DOHH2 (cell line): Measurements from ENCODE around the gene TMEM182.

Experiments used
- H3F3A ChIP-seq: fragments of 200-600 bp; sonication (generic), shearing (Covaris generic); 2 replicates; pipeline ENCODE4 v1.6.0; 2016; ENCODE audit warnings: antibody characterized with exemption, mild to moderate bottlenecking; ENCODE audit not compliant: control insufficient read depth, insufficient read depth
- H3K27ac ChIP-seq: fragments of 200-600 bp; sonication (generic); 2 replicates; pipeline ENCODE4 v1.5.1; 2014; ENCODE audit warnings: low read depth, mild to moderate bottlenecking, low read length, moderate library complexity
- H3K27me3 ChIP-seq: fragments of 200-600 bp; sonication (generic); 2 replicates; pipeline ENCODE4 v1.6.1; 2014; ENCODE audit warnings: mild to moderate bottlenecking, low read length, mixed read lengths; ENCODE audit not compliant: control insufficient read depth
- H3K36me3 ChIP-seq: fragments of 200-600 bp; sonication (generic); 2 replicates; pipeline ENCODE4 v1.6.1; 2014; ENCODE audit warnings: mild to moderate bottlenecking, low read length, moderate library complexity, mixed read lengths; ENCODE audit not compliant: control insufficient read depth
- H3K4me1 ChIP-seq: fragments of 200-600 bp; sonication (generic); 2 replicates; pipeline ENCODE4 v1.6.1; 2014; ENCODE audit warnings: mild to moderate bottlenecking, low read length, mixed read lengths; ENCODE audit not compliant: control insufficient read depth
- H3K4me2 ChIP-seq: fragments of 200-600 bp; sonication (generic); 2 replicates; pipeline ENCODE4 v1.6.0; 2014; ENCODE audit warnings: mild to moderate bottlenecking, low read length, moderate library complexity
- H3K4me3 ChIP-seq: fragments of 200-600 bp; sonication (generic); 2 replicates; pipeline ENCODE4 v1.5.1; 2014; ENCODE audit warnings: mild to moderate bottlenecking, low read length, mixed read lengths
- H3K79me2 ChIP-seq: fragments of 200-600 bp; sonication (generic); 2 replicates; pipeline ENCODE4 v1.6.1; 2014; ENCODE audit warnings: mild to moderate bottlenecking, low read length, mixed read lengths; ENCODE audit not compliant: control insufficient read depth
- H3K9me2 ChIP-seq: fragments of 200-600 bp; sonication (generic); replicated peaks from 2 replicates; pipeline ENCODE4 v1.6.1; 2014; ENCODE audit warnings: mild to moderate bottlenecking, low read length, mixed read lengths; ENCODE audit not compliant: control insufficient read depth
- H3K9me3 ChIP-seq: fragments of 200-600 bp; sonication (generic); 2 replicates; pipeline ENCODE4 v1.6.1; 2014; ENCODE audit warnings: antibody characterized with exemption, low read length, mixed read lengths; ENCODE audit not compliant: control insufficient read depth, insufficient read depth
- H4K20me1 ChIP-seq: fragments of 200-600 bp; sonication (generic); 2 replicates; pipeline ENCODE4 v1.6.0; 2014; ENCODE audit warnings: low read depth, mild to moderate bottlenecking, antibody characterized with exemption, low read length, moderate library complexity; ENCODE audit not compliant: control insufficient read depth, insufficient read depth
- EZH2phosphoT487 ChIP-seq: fragments of 200-600 bp; sonication (generic); IDR thresholded peaks from 2 replicates; pipeline ENCODE4 v1.6.1; 2017; ENCODE audit warnings: borderline replicate concordance, mild to moderate bottlenecking, antibody characterized with exemption, low read length, moderate library complexity, mixed read lengths
- TF ChIP-seq, protein P1 (sequence below): fragments of 200-600 bp; sonication (generic); IDR thresholded peaks from one replicate; pipeline ENCODE4 v1.5.1; 2014; ENCODE audit warnings: antibody characterized with exemption, mild to moderate bottlenecking, low read depth, low read length; ENCODE audit not compliant: poor library complexity, severe bottlenecking

TMEM182 gene

DNA sequence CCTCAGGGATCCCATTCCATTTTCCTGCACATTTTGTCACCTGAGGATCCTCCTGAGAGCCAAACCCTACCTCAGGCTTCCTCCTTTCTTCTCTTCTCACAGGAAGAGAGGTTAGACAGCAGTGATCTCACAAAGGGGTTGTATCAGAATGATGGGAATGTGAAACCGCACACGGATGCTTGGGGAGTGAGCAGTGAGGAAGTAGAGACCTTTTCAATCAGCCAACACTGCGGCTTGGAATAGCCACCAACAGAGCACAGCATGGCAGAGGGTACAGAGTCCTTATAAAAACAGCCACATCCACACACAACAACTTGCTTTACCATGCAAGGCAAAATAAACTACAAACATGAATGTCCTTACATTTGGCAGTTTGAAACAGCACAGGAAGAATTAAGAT, 8.7 kb downstream of the TMEM182 start:
- no peak overlapping the region for H3K4me2 ChIP-seq
- H3K27ac ChIP-seq: no peak overlapping the region
- H3K36me3 ChIP-seq: no peaks in the 10 kb centered on the region
- TF ChIP-seq, protein P1, sequence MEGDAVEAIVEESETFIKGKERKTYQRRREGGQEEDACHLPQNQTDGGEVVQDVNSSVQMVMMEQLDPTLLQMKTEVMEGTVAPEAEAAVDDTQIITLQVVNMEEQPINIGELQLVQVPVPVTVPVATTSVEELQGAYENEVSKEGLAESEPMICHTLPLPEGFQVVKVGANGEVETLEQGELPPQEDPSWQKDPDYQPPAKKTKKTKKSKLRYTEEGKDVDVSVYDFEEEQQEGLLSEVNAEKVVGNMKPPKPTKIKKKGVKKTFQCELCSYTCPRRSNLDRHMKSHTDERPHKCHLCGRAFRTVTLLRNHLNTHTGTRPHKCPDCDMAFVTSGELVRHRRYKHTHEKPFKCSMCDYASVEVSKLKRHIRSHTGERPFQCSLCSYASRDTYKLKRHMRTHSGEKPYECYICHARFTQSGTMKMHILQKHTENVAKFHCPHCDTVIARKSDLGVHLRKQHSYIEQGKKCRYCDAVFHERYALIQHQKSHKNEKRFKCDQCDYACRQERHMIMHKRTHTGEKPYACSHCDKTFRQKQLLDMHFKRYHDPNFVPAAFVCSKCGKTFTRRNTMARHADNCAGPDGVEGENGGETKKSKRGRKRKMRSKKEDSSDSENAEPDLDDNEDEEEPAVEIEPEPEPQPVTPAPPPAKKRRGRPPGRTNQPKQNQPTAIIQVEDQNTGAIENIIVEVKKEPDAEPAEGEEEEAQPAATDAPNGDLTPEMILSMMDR: no peak
- no peak for TF ChIP-seq EZH2phosphoT487
- H3K9me3 ChIP-seq: no peaks in the 10 kb centered on the region
- H3K9me2 ChIP-seq: no peaks in the 10 kb centered on the region
- no peak overlapping the region for H3K4me3 ChIP-seq
- no peaks in the 10 kb centered on the region for H4K20me1 ChIP-seq
- no peaks in the 10 kb centered on the region for H3K79me2 ChIP-seq
- no peaks in the 10 kb centered on the region for H3K27me3 ChIP-seq
- no peaks in the 10 kb centered on the region for H3K4me1 ChIP-seq
- H3F3A ChIP-seq: no peaks in the 10 kb centered on the region

DNA sequence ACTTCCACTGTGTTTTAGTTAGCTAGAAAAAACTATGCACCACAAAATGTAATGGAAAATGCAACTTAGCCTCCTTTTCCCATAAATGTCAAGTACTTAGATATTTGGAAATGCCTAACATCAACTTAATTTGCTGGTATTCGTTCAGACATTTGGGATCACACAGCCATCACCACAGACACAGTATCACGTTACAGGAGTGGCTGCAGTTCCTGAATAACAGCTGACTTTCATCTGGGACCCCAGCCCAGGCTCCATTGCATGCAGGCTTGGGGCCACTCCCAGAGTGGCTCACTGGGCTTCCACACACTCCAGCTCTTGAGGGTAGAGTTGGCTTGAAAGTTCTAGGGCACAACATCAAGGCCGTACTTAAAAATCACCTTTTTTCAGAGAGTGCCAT, 9.3 kb downstream of the TMEM182 start:
- Histone ChIP-seq H3K9me2 (no peaks in the 10 kb centered on the region), H3K27ac (no peak overlapping the region), H3K4me2 (no peak overlapping the region), H3K79me2 (no peaks in the 10 kb centered on the region), H3K27me3 (no peaks in the 10 kb centered on the region), H4K20me1 (no peaks in the 10 kb centered on the region), H3K9me3 (no peaks in the 10 kb centered on the region), H3K36me3 (no peaks in the 10 kb centered on the region), H3K4me1 (no peaks in the 10 kb centered on the region), H3F3A (no peaks in the 10 kb centered on the region), H3K4me3 (no peak overlapping the region)
- TF ChIP-seq, protein P1: no peak
- TF ChIP-seq EZH2phosphoT487: no peak

DNA sequence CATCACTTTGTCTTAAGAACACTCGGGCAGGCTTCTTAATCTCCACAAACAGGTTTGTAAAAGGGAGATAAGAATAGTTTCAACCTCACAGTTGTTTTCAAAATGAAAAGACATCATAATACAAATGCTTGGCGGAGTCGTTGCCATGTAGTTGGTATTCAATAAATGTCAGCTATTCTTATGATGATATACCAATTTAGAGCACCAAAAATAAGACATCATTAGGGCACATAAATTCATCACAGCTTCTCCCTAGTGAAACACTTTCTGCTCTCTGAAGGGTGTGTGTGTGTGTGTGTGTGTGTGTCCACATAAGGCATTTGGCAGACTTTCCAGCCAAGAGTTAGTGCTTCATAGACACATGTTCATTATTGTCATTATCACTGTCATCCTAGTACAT, 10.8 kb downstream of the TMEM182 start:
- no peak for TF ChIP-seq EZH2phosphoT487
- TF ChIP-seq, protein P1: no peak
- Histone ChIP-seq H3K4me2 (no peak overlapping the region), H3K9me2 (no peaks in the 10 kb centered on the region), H3K27me3 (no peaks in the 10 kb centered on the region), H3K4me1 (no peaks in the 10 kb centered on the region), H3K4me3 (no peak overlapping the region), H3K27ac (no peak overlapping the region), H4K20me1 (no peaks in the 10 kb centered on the region), H3F3A (no peaks in the 10 kb centered on the region), H3K36me3 (no peaks in the 10 kb centered on the region), H3K9me3 (no peaks in the 10 kb centered on the region), H3K79me2 (no peaks in the 10 kb centered on the region)
